Measurements from ENCODE around the gene CADM2.
"Not testable (repeated sequence)": the region's sequence is repeated elsewhere in the genome, so short reads cannot be mapped to it uniquely, and the experiment has no call there.

The CADM2 gene

DNA sequence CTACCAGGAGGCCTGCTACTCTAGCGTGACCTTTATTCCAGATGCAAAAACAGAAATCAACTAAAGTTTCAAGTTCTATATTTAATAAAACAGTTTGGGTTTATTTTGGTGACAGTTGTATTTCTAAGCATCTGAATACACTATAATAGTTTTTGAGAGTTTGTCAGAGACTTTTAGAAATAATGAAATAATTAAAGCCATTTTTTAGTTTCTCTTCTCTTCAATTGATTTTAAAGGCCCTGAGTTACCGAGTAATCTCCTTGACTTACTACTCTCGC lies 523.4 kb downstream of the CADM2 start:
- H3K27ac ChIP-seq, result peak overlapping the region; percentile 15; the same call in 1 of the 2 replicates
- TF ChIP-seq EZH2 (IDR thresholded peaks at IDR 0.05) (no peak), POLR2AphosphoS5 (IDR thresholded peaks at IDR 0.05; ENCODE audit: borderline replicate concordance, low read depth, low read length) (no peak), FOXP2 (optimal IDR thresholded peaks at IDR 0.05; ENCODE audit: control extremely low read depth, extremely low read length, insufficient read depth) (no peak)
- H3K4me3 ChIP-seq, result no peak overlapping the region
- no peak for DNase-seq (ENCODE audit: low read depth, low spot score)
- no peaks in the 10 kb centered on the region for H3K9me3 ChIP-seq (ENCODE audit: low read depth, low read length)
- H3K36me3 ChIP-seq (ENCODE audit: insufficient read depth, low read length), result no peaks in the 10 kb centered on the region
- peak overlapping the region; percentile 2 for H3K9ac ChIP-seq (ENCODE audit: insufficient read length)

DNA sequence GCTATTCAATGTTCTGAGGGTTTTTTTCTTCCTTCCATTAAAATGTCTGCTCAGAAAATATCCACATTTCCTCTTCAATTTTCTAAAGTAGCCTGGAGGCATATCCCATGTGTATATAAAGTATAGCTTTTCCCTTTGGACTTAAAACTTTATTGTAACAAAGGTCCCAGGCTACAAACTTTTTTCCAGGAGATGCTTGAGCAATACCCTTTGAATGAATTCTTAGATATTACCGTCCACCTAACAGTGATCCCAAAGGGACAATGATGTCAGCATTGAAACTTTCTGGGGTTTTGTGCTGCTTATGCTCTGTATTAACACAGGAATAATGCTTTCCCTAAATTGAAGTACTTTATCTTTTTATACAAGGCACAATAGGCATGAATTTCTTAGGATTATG lies 525.2 kb downstream of the CADM2 start:
- Histone ChIP-seq H3K36me3 (ENCODE audit: insufficient read depth, low read length) (no peaks in the 10 kb centered on the region), H3K9me3 (ENCODE audit: low read depth, low read length) (no peaks in the 10 kb centered on the region), H3K9ac (ENCODE audit: insufficient read length) (no peak overlapping the region), H3K27ac (peak overlapping the region; percentile 75), H3K4me3 (peak overlapping the region; percentile 46)
- peak; percentile 76 for DNase-seq (ENCODE audit: low read depth, low spot score)
- no peak for TF ChIP-seq EZH2 (IDR thresholded peaks at IDR 0.05)
- TF ChIP-seq FOXP2 (optimal IDR thresholded peaks at IDR 0.05; ENCODE audit: control extremely low read depth, extremely low read length, insufficient read depth), result no peak
- no peak; the same call in 1 of the 2 replicates for TF ChIP-seq POLR2AphosphoS5 (IDR thresholded peaks at IDR 0.05; ENCODE audit: borderline replicate concordance, low read depth, low read length)

DNA sequence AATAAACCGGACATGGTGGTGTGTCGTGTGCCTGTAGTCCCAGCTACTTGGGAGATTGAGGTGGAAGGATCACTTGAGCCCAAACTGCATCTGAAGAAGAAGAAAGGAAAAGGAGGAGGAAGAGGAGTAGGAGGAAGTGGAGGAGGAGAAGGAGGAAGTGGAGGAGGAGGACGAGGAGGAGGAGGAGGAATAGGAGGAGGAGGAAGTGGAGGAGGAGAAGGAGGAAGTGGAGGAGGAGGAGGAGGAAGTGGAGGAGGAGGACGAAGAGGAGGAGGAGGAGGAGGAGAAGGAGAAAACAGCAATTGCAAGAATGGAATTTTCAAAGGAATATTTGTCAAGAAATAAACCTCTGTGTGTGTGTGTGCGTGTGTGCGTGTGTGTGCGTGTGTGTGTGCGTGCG lies 528.6 kb downstream of the CADM2 start:
- Histone ChIP-seq H3K4me3 (no peak overlapping the region), H3K36me3 (ENCODE audit: insufficient read depth, low read length) (no peaks in the 10 kb centered on the region), H3K9ac (ENCODE audit: insufficient read length) (no peak overlapping the region), H3K9me3 (ENCODE audit: low read depth, low read length) (no peaks in the 10 kb centered on the region), H3K27ac (no peak overlapping the region)
- TF ChIP-seq EZH2 (IDR thresholded peaks at IDR 0.05), result no peak
- no peak for TF ChIP-seq FOXP2 (optimal IDR thresholded peaks at IDR 0.05; ENCODE audit: control extremely low read depth, extremely low read length, insufficient read depth)
- TF ChIP-seq POLR2AphosphoS5 (IDR thresholded peaks at IDR 0.05; ENCODE audit: borderline replicate concordance, low read depth, low read length), result no peak
- no peak for DNase-seq (ENCODE audit: low read depth, low spot score)

GRCh38 chr3:85495602-85496001 lies 536.8 kb downstream of the CADM2 start:
- no peak for DNase-seq (ENCODE audit: low read depth, low spot score)
- no peaks in the 10 kb centered on the region for H3K9me3 ChIP-seq (ENCODE audit: low read depth, low read length)
- no peak overlapping the region for H3K27ac ChIP-seq
- no peak overlapping the region for H3K9ac ChIP-seq (ENCODE audit: insufficient read length)
- no peak overlapping the region for H3K4me3 ChIP-seq
- no peaks in the 10 kb centered on the region for H3K36me3 ChIP-seq (ENCODE audit: insufficient read depth, low read length)
- no peak for TF ChIP-seq EZH2 (IDR thresholded peaks at IDR 0.05)

- Histone ChIP-seq H3K9me3 (ENCODE audit: low read depth, low read length) (no peaks in the 10 kb centered on the region), H3K9ac (ENCODE audit: insufficient read length) (no peak overlapping the region), H3K27ac (no peak overlapping the region), H3K36me3 (ENCODE audit: insufficient read depth, low read length) (no peaks in the 10 kb centered on the region), H3K4me3 (no peak overlapping the region)
- TF ChIP-seq POLR2AphosphoS5 (IDR thresholded peaks at IDR 0.05; ENCODE audit: borderline replicate concordance, low read depth, low read length) (no peak), FOXP2 (optimal IDR thresholded peaks at IDR 0.05; ENCODE audit: control extremely low read depth, extremely low read length, insufficient read depth) (no peak), EZH2 (IDR thresholded peaks at IDR 0.05) (no peak)
- no peak for DNase-seq (ENCODE audit: low read depth, low spot score)
Measured at GRCh38 chr3:85498177-85498576, 539.4 kb downstream of the CADM2 start.

GRCh38 chr3:85502148-85502875 lies 543.5 kb downstream of the CADM2 start:
- Histone ChIP-seq H3K9ac (ENCODE audit: insufficient read length) (no peak overlapping the region), H3K9me3 (ENCODE audit: low read depth, low read length) (no peaks in the 10 kb centered on the region), H3K36me3 (ENCODE audit: insufficient read depth, low read length) (no peaks in the 10 kb centered on the region), H3K27ac (peak overlapping the region; percentile 6; the same call in 1 of the 2 replicates), H3K4me3 (no peak overlapping the region)
- no peak for DNase-seq (ENCODE audit: low read depth, low spot score)
- TF ChIP-seq POLR2AphosphoS5 (IDR thresholded peaks at IDR 0.05; ENCODE audit: borderline replicate concordance, low read depth, low read length) (no peak), FOXP2 (optimal IDR thresholded peaks at IDR 0.05; ENCODE audit: control extremely low read depth, extremely low read length, insufficient read depth) (no peak), EZH2 (IDR thresholded peaks at IDR 0.05) (no peak)

DNA sequence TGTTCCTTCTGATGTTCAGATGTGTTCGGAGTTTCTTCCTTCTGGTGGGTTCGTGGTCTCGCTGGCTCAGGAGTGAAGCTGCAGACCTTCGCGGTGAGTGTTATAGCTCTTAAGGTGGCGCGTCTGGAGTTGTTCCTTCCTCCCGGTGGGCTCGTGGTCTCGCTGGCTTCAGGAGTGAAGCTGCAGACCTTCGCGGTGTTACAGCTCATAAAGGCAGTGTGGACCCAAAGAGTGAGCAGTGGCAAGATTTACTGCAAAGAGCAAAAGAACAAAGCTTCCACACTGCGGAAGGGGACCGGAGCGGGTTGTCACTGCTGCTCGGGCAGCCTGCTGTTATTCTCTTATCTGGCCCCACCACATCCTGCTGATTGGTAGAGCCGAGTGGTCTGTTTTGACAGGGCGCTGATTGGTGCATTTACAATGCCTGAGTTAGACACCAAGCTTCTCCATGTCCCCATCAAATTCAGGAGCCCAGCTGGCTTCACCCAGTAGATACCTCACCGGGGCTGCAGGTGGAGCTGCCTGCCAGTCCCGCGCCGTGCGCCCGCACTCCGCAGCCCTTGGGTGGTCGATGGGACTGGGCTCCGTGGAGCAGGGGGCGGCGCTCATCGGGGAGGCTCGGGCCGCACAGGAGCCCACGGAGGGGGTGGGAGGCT lies 545.5 kb downstream of the CADM2 start:
- H3K9me3 ChIP-seq (ENCODE audit: low read depth, low read length); H3K4me3 ChIP-seq; H3K36me3 ChIP-seq (ENCODE audit: insufficient read depth, low read length); DNase-seq (ENCODE audit: low read depth, low spot score); H3K27ac ChIP-seq; H3K9ac ChIP-seq (ENCODE audit: insufficient read length): not testable (repeated sequence)

GRCh38 chr3:85504785-85505511 lies 546.2 kb downstream of the CADM2 start:
- not testable (repeated sequence) for DNase-seq (ENCODE audit: low read depth, low spot score); H3K4me3 ChIP-seq; H3K9me3 ChIP-seq (ENCODE audit: low read depth, low read length); H3K36me3 ChIP-seq (ENCODE audit: insufficient read depth, low read length); H3K27ac ChIP-seq; H3K9ac ChIP-seq (ENCODE audit: insufficient read length)

DNA sequence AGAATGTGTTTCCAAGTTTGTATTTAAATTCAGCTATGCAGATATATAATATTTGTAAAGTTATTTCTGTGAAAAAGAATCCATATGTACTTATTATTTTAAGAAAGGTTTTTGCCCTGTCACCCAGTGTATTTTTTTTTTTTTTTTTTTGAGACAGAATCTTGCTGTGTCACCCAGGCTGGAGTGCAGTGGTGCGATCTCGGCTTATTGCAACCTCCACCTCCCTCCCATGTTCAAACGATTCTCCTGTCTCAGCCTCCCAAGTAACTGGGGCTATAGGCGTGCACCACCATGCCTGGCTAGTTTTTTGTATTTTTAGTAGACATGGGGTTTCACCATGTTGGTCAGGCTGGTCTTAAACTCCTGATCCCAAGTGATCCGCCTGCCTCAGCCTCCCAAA lies 548.3 kb downstream of the CADM2 start:
- not testable (repeated sequence) for H3K4me3 ChIP-seq; H3K27ac ChIP-seq; H3K9ac ChIP-seq (ENCODE audit: insufficient read length); H3K9me3 ChIP-seq (ENCODE audit: low read depth, low read length); DNase-seq (ENCODE audit: low read depth, low spot score); H3K36me3 ChIP-seq (ENCODE audit: insufficient read depth, low read length)

Measured in SK-N-MC (cell line).